ENCODE results near the gene SREK1. TPM values are rescaled to one million over a fixed set of nuclear protein-coding genes. Genes with fewer than 3 reads are reported as not detected.
"Not testable (repeated sequence)": the region's sequence is repeated elsewhere in the genome, so short reads cannot be mapped to it uniquely, and the experiment has no call there.

Gene SREK1
- total and polyA plus RNA-seq, 2 donors (not counting 1 experiment from before 2014, with no cell fraction given) = 28.4 to 94.5 TPM

GRCh38 chr5:66222455-66222854 is 78.4 kb downstream of the SREK1 start:
- Histone ChIP-seq H3K27me3 (ENCODE audit: control insufficient read depth, insufficient read depth, low read length) (no peaks in the 10 kb centered on the region), H3K4me2 (ENCODE audit: extremely low read depth, insufficient read depth, low read length) (no peak overlapping the region), H3K79me2 (ENCODE audit: control insufficient read depth, insufficient read depth, low read length) (no peaks in the 10 kb centered on the region), H3K36me3 (ENCODE audit: control insufficient read depth, insufficient read depth, low read length) (no peaks in the 10 kb centered on the region), H4K20me1 (ENCODE audit: control insufficient read depth, extremely low read depth, insufficient read depth, low read length) (no peaks in the 10 kb centered on the region), H2AFZ (ENCODE audit: low read length) (no peak overlapping the region), H3K9me3 (ENCODE audit: control insufficient read depth, insufficient read depth, low read depth, low read length) (no peaks in the 10 kb centered on the region), H3K27ac (ENCODE audit: insufficient read depth, low read length) (no peak overlapping the region), H3K9ac (ENCODE audit: insufficient read depth, low read length) (no peak overlapping the region), H3K4me3 (replicated peaks in 1 of 4; ENCODE audit: control extremely low read depth in 1 of 4, insufficient read depth in 1 of 4, low read depth in 3 of 4, low read length in 4 of 4) (no peak overlapping the region), H3K4me1 (ENCODE audit: control insufficient read depth, extremely low read depth, insufficient read depth, low read length) (no peaks in the 10 kb centered on the region)
- TF ChIP-seq EZH2 (IDR thresholded peaks at IDR 0.05; ENCODE audit: low read length, missing control alignments) = no peak
- TF ChIP-seq CTCF (conservative IDR thresholded peaks at IDR 0.05 in 1 of 2, IDR thresholded peaks at IDR 0.05 in 1 of 2; ENCODE audit: low read depth in 1 of 2, low read length in 2 of 2) = no peak
- DNase-seq (ENCODE audit: low read depth in 2 of 2) = peak in 1 of 2 donors; percentile 20

- H3K4me2 ChIP-seq (ENCODE audit: extremely low read depth, insufficient read depth, low read length); H3K9ac ChIP-seq (ENCODE audit: insufficient read depth, low read length); H4K20me1 ChIP-seq (ENCODE audit: control insufficient read depth, extremely low read depth, insufficient read depth, low read length); H3K27me3 ChIP-seq (ENCODE audit: control insufficient read depth, insufficient read depth, low read length); H2AFZ ChIP-seq (ENCODE audit: low read length); DNase-seq (ENCODE audit: low read depth in 2 of 2); H3K79me2 ChIP-seq (ENCODE audit: control insufficient read depth, insufficient read depth, low read length); H3K4me1 ChIP-seq (ENCODE audit: control insufficient read depth, extremely low read depth, insufficient read depth, low read length); H3K36me3 ChIP-seq (ENCODE audit: control insufficient read depth, insufficient read depth, low read length); H3K4me3 ChIP-seq (replicated peaks in 1 of 4; ENCODE audit: control extremely low read depth in 1 of 4, insufficient read depth in 1 of 4, low read depth in 3 of 4, low read length in 4 of 4); H3K9me3 ChIP-seq (ENCODE audit: control insufficient read depth, insufficient read depth, low read depth, low read length); H3K27ac ChIP-seq (ENCODE audit: insufficient read depth, low read length): not testable (repeated sequence)
Observed at GRCh38 chr5:66222896-66223295, 78.8 kb downstream of the SREK1 start.

- TF ChIP-seq CTCF (conservative IDR thresholded peaks at IDR 0.05 in 1 of 2, IDR thresholded peaks at IDR 0.05 in 1 of 2; ENCODE audit: low read depth in 1 of 2, low read length in 2 of 2) (peak; percentile 37 to 55), EZH2 (IDR thresholded peaks at IDR 0.05; ENCODE audit: low read length, missing control alignments) (no peak)
- Histone ChIP-seq H2AFZ (ENCODE audit: low read length) (no peak overlapping the region), H3K27ac (ENCODE audit: insufficient read depth, low read length) (no peak overlapping the region), H3K79me2 (ENCODE audit: control insufficient read depth, insufficient read depth, low read length) (no peaks in the 10 kb centered on the region), H3K9ac (ENCODE audit: insufficient read depth, low read length) (no peak overlapping the region), H3K9me3 (ENCODE audit: control insufficient read depth, insufficient read depth, low read depth, low read length) (no peaks in the 10 kb centered on the region), H3K27me3 (ENCODE audit: control insufficient read depth, insufficient read depth, low read length) (no peaks in the 10 kb centered on the region), H3K36me3 (ENCODE audit: control insufficient read depth, insufficient read depth, low read length) (no peaks in the 10 kb centered on the region), H4K20me1 (ENCODE audit: control insufficient read depth, extremely low read depth, insufficient read depth, low read length) (no peaks in the 10 kb centered on the region), H3K4me2 (ENCODE audit: extremely low read depth, insufficient read depth, low read length) (no peak overlapping the region), H3K4me1 (ENCODE audit: control insufficient read depth, extremely low read depth, insufficient read depth, low read length) (no peaks in the 10 kb centered on the region), H3K4me3 (replicated peaks in 1 of 4; ENCODE audit: control extremely low read depth in 1 of 4, insufficient read depth in 1 of 4, low read depth in 3 of 4, low read length in 4 of 4) (no peak overlapping the region)
- peak in 1 of 2 donors; percentile 30 for DNase-seq (ENCODE audit: low read depth in 2 of 2)
Observed at GRCh38 chr5:66223637-66224036, 79.5 kb downstream of the SREK1 start.

Data from fibroblast of lung (primary cell).